Neural cell (in vitro differentiated cells): Measurements from ENCODE around the gene JMJD6. TPM values are rescaled to one million over a fixed set of nuclear protein-coding genes. Genes with fewer than 3 reads are reported as not detected.

Experiments used
- H2AFZ ChIP-seq: fragments of 200-600, 300-800 bp; sonication (generic), shearing (Covaris generic); 2 replicates; pipeline ENCODE4 v1.6.0; 2014; ENCODE audit warnings: low read depth, mild to moderate bottlenecking, antibody characterized with exemption, low read length, moderate library complexity
- H3F3A ChIP-seq: fragments of 200-600 bp; shearing (Covaris generic); 2 replicates; pipeline ENCODE4 v1.6.1; 2016; ENCODE audit warnings: mild to moderate bottlenecking, moderate library complexity, mixed read lengths, antibody characterized with exemption, low read length; ENCODE audit not compliant: insufficient read depth, poor library complexity, severe bottlenecking
- H3K27ac ChIP-seq: fragments of 200-600, 300-800 bp; sonication (generic), shearing (Covaris generic); 2 replicates; pipeline ENCODE4 v1.5.1; 2014; ENCODE audit warnings: mild to moderate bottlenecking, low read length, moderate library complexity
- H3K27me3 ChIP-seq: fragments of 300-800, 200-600 bp; sonication (generic), shearing (Covaris generic); 2 replicates; pipeline ENCODE4 v1.6.0; 2014; ENCODE audit warnings: mild to moderate bottlenecking, low read depth, low read length, moderate library complexity; ENCODE audit not compliant: insufficient read depth
- H3K36me3 ChIP-seq: fragments of 300-800, 200-600 bp; sonication (generic), shearing (Covaris generic); 2 replicates; pipeline ENCODE4 v1.5.1; 2014; ENCODE audit warnings: mild to moderate bottlenecking, antibody characterized with exemption, low read length, moderate library complexity; ENCODE audit not compliant: insufficient read depth
- H3K4me2 ChIP-seq: fragments of 300-800, 200-600 bp; sonication (generic), shearing (Covaris generic); 2 replicates; pipeline ENCODE4 v1.6.0; 2014; ENCODE audit warnings: mild to moderate bottlenecking, low read length
- H3K4me3 ChIP-seq: fragments of 300-800, 200-600 bp; sonication (generic), shearing (Covaris generic); 2 replicates; pipeline ENCODE4 v1.5.1; 2014; ENCODE audit warnings: mild to moderate bottlenecking, low read length, moderate library complexity
- H3K79me2 ChIP-seq: fragments of 200-600 bp; shearing (Covaris generic); replicated peaks from 2 replicates; pipeline ENCODE4 v1.6.0; 2014; ENCODE audit warnings: mild to moderate bottlenecking, low read length, moderate library complexity; ENCODE audit not compliant: insufficient read depth
- H3K9ac ChIP-seq: fragments of 300-800, 200-600 bp; sonication (generic), shearing (Covaris generic); 2 replicates; pipeline ENCODE4 v1.6.1; 2016; ENCODE audit warnings: mild to moderate bottlenecking, low read length, mixed read lengths
- H3K9me2 ChIP-seq: fragments of 200-600 bp; shearing (Covaris generic); 2 replicates; pipeline ENCODE4 v1.6.1; 2016; ENCODE audit warnings: mild to moderate bottlenecking, low read length, mixed read lengths; ENCODE audit not compliant: insufficient read depth
- H3K9me3 ChIP-seq: fragments of 200-600, 300-800 bp; sonication (generic), shearing (Covaris generic); 2 replicates; pipeline ENCODE4 v1.6.1; 2016; ENCODE audit warnings: mild to moderate bottlenecking, mixed run types, low read length, moderate library complexity, mixed read lengths
- H4K20me1 ChIP-seq: fragments of 200-600 bp; shearing (Covaris generic); 2 replicates; pipeline ENCODE4 v1.6.1; 2016; ENCODE audit warnings: mild to moderate bottlenecking, mixed run types; ENCODE audit not compliant: insufficient read depth
- EP300 ChIP-seq: fragments of 450-650 bp; conservative IDR thresholded peaks from 2 replicates; pipeline ENCODE4 v1.6.1; 2014; ENCODE audit warnings: antibody characterized with exemption, mild to moderate bottlenecking, moderate library complexity; ENCODE audit not compliant: poor library complexity, severe bottlenecking
- EZH2 ChIP-seq: fragments of 200-600, 300-800 bp; shearing (Covaris generic), sonication (generic); IDR thresholded peaks from 2 replicates; pipeline ENCODE4 v1.6.1; 2014; ENCODE audit warnings: antibody characterized with exemption, low read length, borderline replicate concordance, mild to moderate bottlenecking; ENCODE audit not compliant: insufficient read depth, poor library complexity, severe bottlenecking
- MXI1 ChIP-seq: fragments of 450-650 bp; conservative IDR thresholded peaks from 2 replicates; pipeline ENCODE4 v1.6.1; 2014; ENCODE audit warnings: antibody characterized with exemption, mild to moderate bottlenecking; ENCODE audit not compliant: poor library complexity, severe bottlenecking
- POLR2AphosphoS5 ChIP-seq: IDR thresholded peaks from 2 replicates; pipeline ENCODE4 v1.6.1; 2012
- RAD21 ChIP-seq: fragments of 450-650 bp; conservative IDR thresholded peaks from 2 replicates; pipeline ENCODE4 v1.6.1; 2014; ENCODE audit warnings: antibody characterized with exemption, mild to moderate bottlenecking, moderate library complexity
- REST ChIP-seq: IDR thresholded peaks from 2 replicates; pipeline ENCODE4 v1.6.1; 2012; ENCODE audit warnings: borderline replicate concordance
- SMC3 ChIP-seq: fragments of 450-650 bp; conservative IDR thresholded peaks from 2 replicates; pipeline ENCODE4 v1.6.1; 2014; ENCODE audit warnings: antibody characterized with exemption, mild to moderate bottlenecking, moderate library complexity; ENCODE audit not compliant: poor library complexity
- TAF1 ChIP-seq: IDR thresholded peaks from 2 replicates; pipeline ENCODE4 v1.6.1; 2012; ENCODE audit warnings: low read depth
- polyA plus RNA-seq: library from polyadenylated mRNA; depleted of rRNA; stranded (reverse); fragments of >200 nt; gene quantifications from 2 replicates; pipeline ENCODE4 v1.2.3, GENCODE V29; 2014
- TF ChIP-seq, protein P1 (sequence below): fragments of 450-650 bp; IDR thresholded peaks from 2 replicates; pipeline ENCODE4 v1.5.1; 2014; ENCODE audit warnings: antibody characterized with exemption, mild to moderate bottlenecking, moderate library complexity; ENCODE audit not compliant: poor library complexity, severe bottlenecking

The JMJD6 gene
- polyA plus RNA-seq, 1 donor from 2014 or later = 21.7 TPM

DNA sequence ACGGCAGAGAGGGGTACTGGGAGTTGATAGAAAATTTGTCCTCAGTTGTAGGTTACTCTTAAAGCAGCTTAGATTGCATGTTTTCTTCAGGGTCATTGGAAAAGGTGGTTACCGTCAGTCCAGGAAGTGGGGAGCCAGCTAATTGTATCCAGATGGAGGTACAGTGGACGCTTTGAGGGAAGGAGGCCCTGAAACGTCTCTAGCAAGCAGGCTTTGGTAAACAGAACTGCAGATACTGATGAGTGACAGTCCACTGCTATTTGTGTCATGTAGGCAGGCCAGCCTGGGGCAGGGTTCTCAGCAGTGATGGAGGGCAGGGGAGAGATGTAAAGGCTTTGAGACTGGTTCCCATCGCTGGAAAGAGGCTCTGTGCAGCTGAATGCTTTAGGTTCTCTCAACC is 52.7 kb downstream of the JMJD6 start:
- Histone ChIP-seq H3K9me3 (no peaks in the 10 kb centered on the region), H3K4me3 (no peak overlapping the region), H3K79me2 (no peaks in the 10 kb centered on the region), H3K9me2 (no peaks in the 10 kb centered on the region), H4K20me1 (no peaks in the 10 kb centered on the region), H3K27me3 (no peaks in the 10 kb centered on the region), H3F3A (no peaks in the 10 kb centered on the region), H3K4me2 (no peak overlapping the region), H3K9ac (no peak overlapping the region), H2AFZ (no peak overlapping the region), H3K36me3 (no peaks in the 10 kb centered on the region), H3K27ac (no peak overlapping the region)
- TF ChIP-seq REST (no peak), POLR2AphosphoS5 (no peak), EZH2 (no peak), RAD21 (no peak), EP300 (no peak), TAF1 (no peak), MXI1 (no peak), SMC3 (no peak)
- TF ChIP-seq, protein P1, sequence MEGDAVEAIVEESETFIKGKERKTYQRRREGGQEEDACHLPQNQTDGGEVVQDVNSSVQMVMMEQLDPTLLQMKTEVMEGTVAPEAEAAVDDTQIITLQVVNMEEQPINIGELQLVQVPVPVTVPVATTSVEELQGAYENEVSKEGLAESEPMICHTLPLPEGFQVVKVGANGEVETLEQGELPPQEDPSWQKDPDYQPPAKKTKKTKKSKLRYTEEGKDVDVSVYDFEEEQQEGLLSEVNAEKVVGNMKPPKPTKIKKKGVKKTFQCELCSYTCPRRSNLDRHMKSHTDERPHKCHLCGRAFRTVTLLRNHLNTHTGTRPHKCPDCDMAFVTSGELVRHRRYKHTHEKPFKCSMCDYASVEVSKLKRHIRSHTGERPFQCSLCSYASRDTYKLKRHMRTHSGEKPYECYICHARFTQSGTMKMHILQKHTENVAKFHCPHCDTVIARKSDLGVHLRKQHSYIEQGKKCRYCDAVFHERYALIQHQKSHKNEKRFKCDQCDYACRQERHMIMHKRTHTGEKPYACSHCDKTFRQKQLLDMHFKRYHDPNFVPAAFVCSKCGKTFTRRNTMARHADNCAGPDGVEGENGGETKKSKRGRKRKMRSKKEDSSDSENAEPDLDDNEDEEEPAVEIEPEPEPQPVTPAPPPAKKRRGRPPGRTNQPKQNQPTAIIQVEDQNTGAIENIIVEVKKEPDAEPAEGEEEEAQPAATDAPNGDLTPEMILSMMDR = no peak

GRCh38 chr17:76672892-76673291 is 53.5 kb downstream of the JMJD6 start:
- Histone ChIP-seq H3K9me2 (no peaks in the 10 kb centered on the region), H3K27me3 (no peaks in the 10 kb centered on the region), H4K20me1 (no peaks in the 10 kb centered on the region), H3K36me3 (no peaks in the 10 kb centered on the region), H3K79me2 (no peaks in the 10 kb centered on the region), H3K9me3 (no peaks in the 10 kb centered on the region), H3K9ac (no peak overlapping the region), H2AFZ (no peak overlapping the region), H3K4me3 (no peak overlapping the region), H3K27ac (no peak overlapping the region), H3K4me2 (no peak overlapping the region), H3F3A (no peaks in the 10 kb centered on the region)
- TF ChIP-seq SMC3 = no peak
- no peak for TF ChIP-seq EP300
- no peak for TF ChIP-seq POLR2AphosphoS5
- TF ChIP-seq RAD21 = no peak
- no peak for TF ChIP-seq MXI1
- TF ChIP-seq REST = no peak
- no peak for TF ChIP-seq TAF1
- TF ChIP-seq, protein P1 = no peak
- TF ChIP-seq EZH2 = no peak
